ENCODE measurements around the gene TTLL11.

Gene TTLL11

GRCh38 chr9:121830441-121831140, 262.5 kb downstream of the TTLL11 start:
- DNase-seq (ENCODE audit: low read depth) = no peak

- no peak for DNase-seq (ENCODE audit: low read depth)
Measured at GRCh38 chr9:121827251-121827967, 265.7 kb downstream of the TTLL11 start.

GRCh38 chr9:121826711-121827110, 266.4 kb downstream of the TTLL11 start:
- DNase-seq (ENCODE audit: low read depth) = no peak

DNA sequence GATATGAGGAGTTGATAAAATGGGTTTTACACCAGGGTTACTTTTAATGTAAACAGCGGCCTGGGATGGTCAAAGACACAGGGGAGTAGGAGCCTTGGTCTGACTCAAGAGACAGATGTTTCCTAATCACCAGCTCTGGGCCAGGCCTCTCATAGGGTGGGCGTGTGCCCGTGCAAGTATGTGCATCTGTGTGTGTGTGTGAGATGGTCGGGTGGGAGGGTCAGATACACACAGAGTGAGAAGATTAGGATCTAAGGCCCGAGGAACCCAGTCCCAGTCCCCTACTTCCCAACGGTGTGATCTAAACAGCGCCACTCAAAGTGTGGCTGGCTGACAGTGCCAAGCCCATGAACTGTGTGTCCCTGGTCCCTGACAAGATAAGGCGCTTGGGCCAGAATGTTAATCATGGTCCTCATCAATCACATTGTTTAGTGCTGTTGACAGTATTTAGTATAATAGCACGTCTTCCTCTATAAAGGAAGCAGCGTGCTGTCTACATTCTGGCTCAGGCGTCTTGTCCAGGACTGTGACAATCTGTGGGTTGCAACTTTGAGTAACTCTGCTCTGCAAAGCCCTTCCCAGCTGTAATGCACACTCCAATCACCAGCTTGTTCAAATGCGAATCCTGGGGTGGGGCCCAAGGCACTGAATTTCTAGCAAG, 267.9 kb downstream of the TTLL11 start:
- no peak for DNase-seq (ENCODE audit: low read depth)

DNA sequence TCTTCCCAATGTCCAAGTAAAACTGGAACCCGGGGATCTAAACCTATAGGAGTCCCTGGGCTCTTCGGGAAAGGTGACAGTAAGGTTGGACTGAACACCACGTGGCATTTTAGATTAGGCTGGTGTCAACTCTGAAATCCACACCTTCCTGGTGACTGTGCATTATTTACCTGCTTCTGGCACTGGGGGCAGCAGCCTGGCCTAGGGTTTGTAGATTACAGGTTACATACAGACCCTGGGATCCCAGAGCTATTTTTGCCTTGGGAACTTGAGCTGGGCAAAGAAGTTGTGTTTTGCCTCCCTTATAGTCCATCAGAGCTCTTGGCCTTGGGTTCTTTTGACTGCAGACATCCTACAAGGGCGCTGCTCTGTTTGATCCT, 268.5 kb downstream of the TTLL11 start:
- no peak for DNase-seq (ENCODE audit: low read depth)

GRCh38 chr9:121823451-121824169, 269.5 kb downstream of the TTLL11 start:
- DNase-seq (ENCODE audit: low read depth) = no peak

- DNase-seq (ENCODE audit: low read depth) = no peak
Measured at GRCh38 chr9:121822093-121823085, 270.7 kb downstream of the TTLL11 start.

DNA sequence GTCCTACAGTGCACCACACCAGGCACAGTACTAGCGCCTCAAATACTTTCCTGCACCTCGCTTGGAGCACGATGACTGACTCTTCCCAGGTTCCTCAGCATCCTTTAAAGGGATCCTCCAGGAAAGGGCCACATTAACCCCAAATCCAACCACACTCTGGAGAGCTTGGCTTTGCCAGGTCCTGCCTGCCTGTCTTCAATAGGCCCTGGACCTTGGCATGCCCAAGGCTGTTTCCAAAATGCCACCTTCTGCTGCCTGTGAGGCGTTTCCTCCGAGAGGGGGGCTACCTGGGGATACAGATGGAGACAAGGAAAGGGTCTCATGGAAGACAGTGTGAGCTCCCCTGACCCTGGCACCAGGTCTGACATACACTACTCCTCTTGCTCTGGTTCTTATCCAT, 271.8 kb downstream of the TTLL11 start:
- no peak for DNase-seq (ENCODE audit: low read depth)

DNA sequence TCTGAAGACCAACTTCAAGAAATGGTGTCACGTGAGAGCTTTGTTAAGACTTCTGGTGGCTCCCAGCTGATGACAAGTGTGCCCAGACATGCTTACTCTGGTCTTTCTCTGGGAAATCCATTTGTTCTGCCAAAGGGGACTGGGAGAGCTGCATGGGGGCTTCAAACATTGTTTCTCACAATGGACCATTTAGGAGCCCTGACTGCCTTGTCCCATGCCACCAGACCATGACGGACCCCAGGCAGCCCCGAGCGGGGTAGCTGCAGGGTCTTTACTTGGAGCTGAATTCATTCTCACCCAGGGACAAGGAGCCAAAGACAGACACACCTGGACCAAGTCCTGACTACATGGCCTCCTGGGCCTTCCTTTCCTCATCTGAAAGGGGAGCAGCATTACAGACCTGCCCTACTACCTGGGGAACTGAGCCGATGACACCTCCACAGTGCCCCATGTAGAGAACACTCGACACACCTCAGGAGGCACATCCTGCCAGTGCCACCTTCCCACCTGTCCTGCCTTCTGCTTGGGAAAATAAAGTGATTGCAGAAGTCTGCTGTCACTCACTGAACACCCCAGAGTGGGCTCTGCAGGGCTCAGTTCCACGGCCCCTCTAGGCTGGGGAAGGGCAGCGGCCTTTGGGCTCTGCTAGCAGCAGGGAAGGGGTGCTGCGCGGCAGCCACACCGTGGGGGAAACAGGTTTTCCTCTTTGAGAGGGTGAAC, 272.7 kb downstream of the TTLL11 start:
- no peak for DNase-seq (ENCODE audit: low read depth)

DNA sequence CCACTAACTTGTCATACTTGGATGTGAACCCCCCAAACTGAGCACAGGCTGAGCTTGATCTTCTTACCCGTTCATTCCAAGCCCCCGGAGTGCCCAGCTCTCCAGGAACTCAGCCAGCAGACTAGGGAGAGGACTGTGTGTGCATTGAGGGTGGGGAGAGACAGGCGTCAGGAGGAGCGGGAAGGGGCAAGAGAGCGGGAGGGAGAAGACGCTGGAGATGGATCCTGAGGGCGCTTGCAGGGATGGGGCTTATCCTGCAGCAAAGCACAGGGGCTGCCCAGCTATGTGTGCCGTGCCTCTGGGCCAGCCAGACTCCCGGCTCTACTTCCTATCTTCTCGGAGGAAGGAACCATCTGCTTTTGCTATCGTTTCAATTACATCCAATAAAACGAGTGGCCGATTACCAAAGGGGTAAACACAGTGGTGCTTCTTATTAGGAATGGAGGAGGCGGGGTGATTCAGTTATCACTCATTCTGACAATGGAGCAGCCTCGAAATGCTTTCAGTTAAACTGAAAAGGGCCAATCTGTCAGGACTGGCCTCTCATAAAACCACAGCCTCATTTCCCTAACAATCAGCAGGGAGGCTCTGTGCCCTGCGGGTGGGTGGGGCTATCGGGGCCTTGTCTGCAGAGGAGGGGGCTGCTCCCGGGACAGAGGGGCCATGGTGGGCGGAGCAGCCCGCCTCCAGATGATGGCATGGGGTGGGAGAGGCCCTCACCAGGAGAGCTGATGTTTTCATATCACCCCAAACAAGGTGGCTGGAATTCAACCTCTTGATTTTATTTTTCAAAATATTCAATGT, 273.5 kb downstream of the TTLL11 start:
- DNase-seq (ENCODE audit: low read depth) = no peak

- DNase-seq (ENCODE audit: low read depth) = no peak
Measured at GRCh38 chr9:121818841-121819427, 274.2 kb downstream of the TTLL11 start.

- DNase-seq (ENCODE audit: low read depth) = no peak
Measured at GRCh38 chr9:121818016-121818661, 275.0 kb downstream of the TTLL11 start.

DNA sequence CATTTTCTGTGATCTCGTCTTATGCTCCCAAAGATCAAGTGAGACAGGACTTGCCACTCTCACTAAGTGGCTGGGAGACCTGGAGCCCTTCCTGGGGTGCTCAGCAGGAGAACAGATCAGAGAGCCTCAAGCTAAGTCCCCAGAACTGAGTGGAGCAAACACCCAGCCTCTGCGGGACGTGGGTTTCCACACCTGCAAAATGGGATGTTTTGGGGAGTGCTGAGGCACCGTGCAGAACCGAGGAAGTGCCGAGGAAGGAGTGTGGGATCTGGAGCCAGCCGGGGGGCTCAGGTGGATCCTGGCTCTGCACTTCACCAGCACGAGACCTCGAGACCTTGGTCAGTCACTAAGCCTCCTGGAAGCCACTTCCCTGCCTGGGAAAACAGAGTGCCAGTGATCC, 275.6 kb downstream of the TTLL11 start:
- DNase-seq (ENCODE audit: low read depth) = no peak

- no peak for DNase-seq (ENCODE audit: low read depth)
Measured at GRCh38 chr9:121816845-121817450, 276.2 kb downstream of the TTLL11 start.

DNA sequence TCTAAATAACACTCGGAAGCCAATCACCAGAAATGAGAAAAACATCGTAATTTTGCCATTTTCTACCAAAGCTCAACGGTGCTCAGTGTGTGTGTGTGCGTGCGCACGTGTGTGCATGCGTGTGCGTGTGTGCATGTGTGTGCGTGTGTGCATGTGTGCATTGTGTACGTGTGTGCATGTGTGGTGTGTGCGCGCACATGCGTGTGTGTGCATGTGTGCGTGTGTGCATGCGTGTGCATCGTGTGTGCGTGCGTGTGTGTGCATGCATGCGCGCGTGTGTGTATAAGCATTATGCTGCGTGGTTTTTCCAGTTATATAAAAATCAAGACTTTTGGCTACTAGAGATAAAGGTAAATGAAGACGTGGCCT, 276.7 kb downstream of the TTLL11 start:
- DNase-seq (ENCODE audit: low read depth) = no peak

DNA sequence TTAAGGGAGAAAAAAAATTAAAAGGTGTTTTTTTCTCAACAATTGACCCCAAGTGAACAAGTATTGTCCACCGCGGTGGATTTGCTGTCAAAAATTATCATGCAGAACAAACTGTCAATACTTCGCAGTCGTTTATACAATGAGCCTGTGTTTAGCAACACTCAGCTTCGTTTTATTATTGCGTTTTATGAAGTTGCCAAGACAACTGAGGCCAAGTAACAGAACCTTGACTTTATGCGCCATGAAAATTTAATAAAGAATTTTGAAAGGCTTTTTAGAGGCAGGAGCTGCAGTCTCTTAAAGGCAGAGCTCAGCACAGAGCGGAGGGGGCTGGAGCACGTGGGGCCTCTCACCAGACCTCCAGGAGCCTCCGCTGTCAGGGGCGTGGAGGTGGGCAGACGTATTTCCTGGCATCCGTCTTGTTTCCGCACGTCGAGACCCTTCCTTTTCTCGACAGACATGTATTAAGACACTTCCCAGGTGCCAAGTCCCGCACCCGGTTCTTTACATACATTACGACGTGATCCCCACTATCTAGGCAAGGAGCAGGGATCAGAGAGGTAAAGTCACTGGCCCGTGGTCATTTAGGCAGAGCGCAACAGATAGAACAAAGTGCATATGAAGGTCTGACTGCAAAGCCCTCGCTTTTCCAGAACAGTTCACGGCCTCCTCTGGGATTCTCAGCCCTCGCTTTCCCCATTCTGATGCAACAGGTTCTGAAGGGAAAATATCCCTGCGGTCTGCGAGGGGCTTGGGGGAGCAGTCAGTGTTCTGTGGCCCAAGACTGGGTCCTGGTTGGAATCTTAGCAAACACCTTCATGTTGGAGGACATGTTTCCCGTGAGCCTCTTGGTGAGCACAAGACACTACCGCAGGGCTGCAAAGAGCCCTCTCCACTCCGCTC, 277.3 kb downstream of the TTLL11 start:
- DNase-seq (ENCODE audit: low read depth) = no peak

DNA sequence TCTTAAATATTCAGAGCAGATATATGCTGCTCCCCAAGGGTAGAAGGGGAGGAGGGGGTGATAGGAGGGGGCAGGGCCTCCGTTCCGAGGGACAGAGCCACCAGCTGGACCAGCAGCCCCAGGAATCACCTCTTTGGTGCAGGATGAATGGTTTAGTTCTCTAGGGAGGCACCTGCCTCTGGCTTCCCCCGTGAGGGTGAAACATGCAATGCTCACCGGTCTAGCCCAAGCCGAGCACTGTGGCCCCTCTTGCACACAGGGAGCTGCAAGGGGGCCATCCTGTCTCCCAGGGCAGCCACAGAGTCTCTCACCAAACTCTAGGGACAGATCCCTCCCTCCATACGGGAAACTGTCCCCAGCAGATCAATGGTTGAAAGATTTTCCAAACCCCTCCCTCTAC, 278.0 kb downstream of the TTLL11 start:
- DNase-seq (ENCODE audit: low read depth) = no peak

DNA sequence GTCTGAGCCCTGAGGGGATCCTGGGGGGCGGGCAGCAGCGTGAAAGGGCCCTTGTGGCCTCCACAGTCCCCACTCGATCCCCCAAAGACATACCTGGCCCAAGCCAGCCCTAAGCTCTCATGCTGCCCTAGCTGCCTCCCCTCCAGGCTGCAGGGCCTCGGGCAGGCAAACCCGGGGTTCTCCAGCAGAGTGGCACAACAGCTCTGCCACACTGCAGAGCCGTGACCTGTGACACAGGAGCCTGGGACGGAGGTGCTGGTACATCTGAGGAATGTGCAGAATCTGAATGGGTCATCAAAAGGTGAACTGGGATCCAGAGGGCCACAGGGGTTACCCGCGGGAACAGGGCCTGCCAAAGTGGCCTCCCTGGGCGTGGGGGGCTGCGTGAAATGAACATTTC, 278.5 kb downstream of the TTLL11 start:
- DNase-seq (ENCODE audit: low read depth) = no peak
